NOMO-1 (cell line): ENCODE measurements around the gene PCED1B.
A peak's percentile ranks its signal among the peaks of the same experiment; 100 is the strongest.
"Not testable (repeated sequence)": the region's sequence is repeated elsewhere in the genome, so short reads cannot be mapped to it uniquely, and the experiment has no call there.

Source experiments
- DNase-seq, 2 experiments: peaks; one replicate each; lab custom pipeline; 2025; ENCODE audit not compliant: unreplicated experiment in 2 of 2; lab: John Stamatoyannopoulos, UW

Gene PCED1B

DNA sequence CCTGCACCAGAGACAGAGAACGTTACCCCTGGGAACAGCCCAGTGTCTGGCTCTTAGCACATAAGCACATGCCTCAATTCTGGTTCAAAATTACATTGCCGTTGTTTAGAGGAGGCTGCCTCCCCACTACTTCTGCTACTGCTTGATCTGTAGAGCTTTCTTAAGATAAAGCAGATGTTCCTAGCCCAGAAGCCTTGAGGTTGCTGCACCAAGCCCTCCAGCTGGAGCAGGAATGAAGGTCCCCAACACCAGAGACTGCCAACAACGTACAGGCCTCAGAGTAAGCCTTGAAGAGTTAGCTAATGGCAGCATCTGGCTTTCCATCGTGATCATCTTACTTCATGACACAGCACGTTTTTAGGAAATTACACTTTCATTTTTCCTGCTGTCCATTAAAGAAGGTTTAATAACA lies 35.1 kb downstream of the PCED1B start:
- no peak for DNase-seq

DNA sequence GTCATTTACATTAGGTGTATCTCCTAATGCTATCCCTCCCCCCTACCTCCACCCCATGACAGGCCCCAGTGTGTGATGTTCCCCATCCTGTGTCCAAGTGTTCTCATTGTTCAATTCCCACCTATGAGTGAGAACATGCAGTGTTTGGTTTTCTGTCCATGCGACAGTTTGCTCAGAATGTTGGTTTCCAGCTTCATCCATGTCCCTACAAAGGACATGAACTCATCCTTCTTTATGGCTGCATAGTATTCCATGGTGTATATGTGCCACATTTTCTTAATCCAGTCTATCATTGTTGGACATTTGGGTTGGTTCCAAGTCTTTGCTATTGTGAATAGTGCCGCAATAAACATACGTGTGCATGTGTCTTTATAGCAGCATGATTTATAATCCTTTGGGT lies 37.9 kb downstream of the PCED1B start:
- not testable (repeated sequence) for DNase-seq

DNA sequence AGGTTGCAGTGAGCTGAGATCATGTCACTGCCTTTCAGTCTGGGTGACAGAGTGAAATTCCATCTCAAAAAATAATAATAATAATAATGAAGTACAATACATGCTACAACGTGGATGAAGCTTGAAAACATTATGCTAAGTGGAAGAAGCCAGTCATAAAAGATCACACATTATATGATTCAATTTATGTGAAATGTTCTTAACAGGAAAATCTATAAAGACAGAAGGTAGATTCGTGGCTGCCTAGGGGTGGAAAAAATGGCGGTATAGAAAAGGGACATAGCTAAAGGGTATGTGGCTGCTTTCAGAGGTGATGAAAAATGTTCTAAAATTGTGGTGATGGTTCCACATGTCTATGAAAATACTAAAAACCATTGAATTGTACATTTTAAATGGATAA lies 41.3 kb downstream of the PCED1B start:
- DNase-seq, result no peak

DNA sequence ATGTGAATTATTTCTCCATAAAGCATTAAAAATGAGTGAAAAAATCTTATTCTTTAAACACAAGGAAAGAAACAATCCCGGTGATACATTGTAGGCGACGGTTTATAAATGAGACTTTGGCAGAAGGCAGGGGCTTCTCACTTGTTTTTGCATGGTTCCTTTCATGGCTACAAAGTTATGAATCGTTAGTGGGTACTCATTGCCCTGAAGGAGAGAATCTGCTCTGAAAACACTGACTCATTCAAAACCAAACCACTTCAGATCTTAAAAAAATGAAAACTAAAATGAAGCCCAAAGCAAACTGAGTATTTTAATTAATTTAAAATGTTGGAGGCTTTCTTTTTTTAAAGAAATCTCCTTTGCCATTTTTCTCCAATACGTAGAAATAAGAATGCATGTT lies 41.7 kb downstream of the PCED1B start:
- no peak for DNase-seq

DNA sequence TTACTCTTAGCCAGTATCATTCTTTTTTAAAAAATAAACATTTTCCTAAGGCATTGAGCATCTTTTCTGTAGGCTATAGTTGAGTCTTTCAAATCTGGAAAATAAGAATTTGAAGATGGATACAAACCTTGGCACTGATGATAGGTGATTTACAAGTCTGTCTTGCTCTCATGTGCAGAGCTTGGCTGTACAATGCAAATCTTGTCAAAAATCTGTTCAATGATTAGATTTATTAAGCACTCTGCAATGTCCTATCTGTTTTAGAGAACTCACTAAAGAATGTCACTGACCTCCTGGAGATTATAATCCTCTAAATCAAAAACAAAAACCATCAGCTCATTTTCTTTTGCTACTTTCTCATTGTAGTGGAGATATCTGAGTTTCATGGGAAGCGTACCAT lies 43.2 kb downstream of the PCED1B start:
- DNase-seq, result no peak

DNA sequence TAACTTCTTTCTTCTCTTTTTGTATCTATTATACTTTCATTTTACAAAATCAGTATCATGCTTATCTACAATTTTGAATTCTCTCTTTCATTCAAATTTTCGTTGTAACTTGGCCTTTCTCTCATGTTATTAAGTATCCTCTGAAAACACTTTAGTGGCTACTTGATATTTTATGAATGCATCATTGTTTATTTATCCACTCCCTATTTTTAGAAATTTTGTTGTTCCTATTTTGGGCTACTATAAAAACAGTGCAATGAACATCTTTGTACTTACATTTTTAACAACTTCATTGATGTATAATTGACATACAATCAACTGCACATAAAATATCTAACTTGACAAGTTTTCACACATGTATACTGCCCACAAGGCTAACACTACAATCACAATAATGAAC lies 44.3 kb downstream of the PCED1B start:
- no peak for DNase-seq

DNA sequence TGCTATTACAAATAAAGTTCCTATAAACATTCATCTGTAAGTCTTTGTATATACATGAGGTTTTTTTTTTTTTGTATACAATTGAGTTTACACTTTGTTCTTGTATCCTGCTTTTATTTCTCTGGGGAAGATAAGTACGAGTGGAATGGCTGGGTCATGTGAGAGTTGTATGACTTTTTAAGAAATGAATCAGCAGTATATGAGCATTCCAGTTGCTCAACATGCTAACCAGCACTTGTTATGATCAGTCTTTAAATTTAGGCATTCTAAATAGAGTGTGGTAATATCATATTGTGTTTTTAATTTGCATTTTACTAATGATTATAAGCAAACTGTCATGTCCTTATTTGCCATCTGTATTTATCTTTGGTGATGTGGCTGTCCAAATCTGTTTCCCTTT lies 45.0 kb downstream of the PCED1B start:
- DNase-seq, result no peak

DNA sequence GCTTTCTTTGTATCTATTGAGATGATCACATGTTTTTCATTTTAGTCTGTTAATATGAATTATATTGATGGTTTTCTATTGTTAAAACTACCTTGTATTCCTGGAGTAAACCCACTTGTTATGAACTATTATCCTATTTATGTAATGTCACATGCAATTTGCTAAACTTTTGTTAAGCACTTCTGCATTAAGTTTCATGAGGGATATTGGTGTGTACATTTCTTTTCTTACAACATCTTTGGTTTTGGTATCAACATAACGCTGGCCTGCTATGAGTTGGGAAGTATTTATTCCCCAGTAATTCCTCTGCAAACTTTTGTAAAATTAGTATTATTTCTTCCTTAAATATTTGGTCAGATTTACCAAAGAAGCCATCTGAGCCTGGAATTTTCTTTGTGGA lies 46.8 kb downstream of the PCED1B start:
- DNase-seq, result no peak

DNA sequence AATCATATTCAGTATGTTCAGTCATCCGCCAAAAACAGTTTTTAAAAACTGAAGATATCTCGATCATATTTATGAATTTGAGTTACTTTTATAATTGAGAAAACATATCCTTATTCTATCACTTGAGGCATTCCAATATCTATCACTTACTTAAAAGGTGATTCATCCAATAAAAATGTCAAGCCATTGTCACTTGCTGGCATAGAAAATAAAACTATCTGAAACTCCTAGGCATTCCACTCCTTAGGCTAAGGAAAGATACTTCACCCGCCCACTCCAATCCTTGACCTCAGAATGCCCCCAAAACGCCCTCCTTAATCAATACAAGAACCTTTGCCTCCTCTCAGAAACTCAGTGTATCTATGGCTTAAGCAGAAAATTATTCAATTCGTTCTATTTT lies 51.6 kb downstream of the PCED1B start:
- no peak for DNase-seq

DNA sequence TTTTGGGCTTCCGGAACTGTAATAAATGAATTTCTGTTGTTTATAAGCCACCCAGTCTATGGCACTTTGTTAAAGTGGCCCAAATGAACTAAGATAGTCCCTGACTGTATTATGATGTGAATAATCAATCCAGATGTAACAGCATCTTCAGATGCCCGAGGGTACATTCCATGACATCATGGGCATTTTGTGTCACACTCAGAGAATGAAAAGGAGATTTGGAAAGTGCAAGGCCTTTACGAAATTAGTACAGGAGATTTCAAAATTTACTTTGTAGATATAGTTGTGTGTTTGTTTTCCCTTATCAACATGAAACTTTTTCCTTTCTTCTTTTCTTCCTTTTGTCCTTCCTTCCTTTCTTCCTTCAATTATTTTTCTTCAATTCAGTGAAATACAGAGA lies 54.6 kb downstream of the PCED1B start:
- no peak for DNase-seq

DNA sequence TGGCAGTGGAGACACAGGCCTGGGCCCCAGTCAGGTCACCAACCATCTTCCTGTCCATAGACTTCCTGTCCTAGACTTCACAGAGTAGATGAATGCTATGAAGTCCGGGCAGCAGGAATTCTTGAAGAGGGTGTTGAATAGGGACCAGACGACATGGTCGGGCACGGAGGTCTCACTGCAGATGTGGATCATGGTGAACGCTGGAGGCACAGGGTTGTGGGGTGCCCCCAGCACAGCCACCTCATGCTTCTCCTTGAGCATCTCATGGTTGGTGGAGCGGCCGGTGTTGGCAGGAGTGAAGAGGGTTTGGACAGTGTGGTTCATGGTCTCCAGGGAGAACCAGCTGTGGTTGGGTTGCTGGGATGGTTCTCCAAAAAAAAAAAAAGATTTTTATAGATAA lies 56.2 kb downstream of the PCED1B start:
- DNase-seq, result no peak

DNA sequence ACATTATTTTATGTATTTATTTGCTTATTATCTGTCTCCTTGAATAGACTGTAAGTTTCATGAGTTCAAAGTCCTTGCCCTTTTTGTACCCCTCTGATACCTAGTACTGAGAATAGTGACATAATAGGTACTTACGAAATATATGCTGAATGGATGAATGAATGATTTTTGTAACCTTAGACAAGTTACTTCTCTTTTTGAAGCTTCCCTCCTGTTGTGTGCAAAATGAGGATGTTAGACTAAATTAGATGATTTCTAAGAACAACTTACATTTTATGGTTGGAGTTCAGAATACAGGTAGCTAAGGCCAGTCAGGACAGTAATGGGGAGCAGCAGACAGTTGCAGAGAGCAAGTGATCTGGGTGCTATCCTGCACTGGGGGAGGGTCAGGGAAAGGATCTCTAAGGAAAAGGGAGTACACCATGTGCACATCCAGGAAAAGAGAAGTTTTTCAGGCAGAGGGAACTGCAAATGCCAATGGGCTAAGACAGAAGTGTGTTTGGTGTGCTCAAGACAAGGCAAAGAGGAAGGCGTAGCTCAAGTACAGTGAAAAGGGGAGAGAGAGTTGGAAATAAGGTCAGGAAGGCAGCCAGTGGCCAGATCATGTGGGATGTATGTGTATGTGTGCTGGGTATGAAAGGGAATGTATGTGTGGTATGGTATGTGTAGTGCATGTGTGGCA lies 59.7 kb downstream of the PCED1B start:
- DNase-seq, result peak; percentile 69 to 92

DNA sequence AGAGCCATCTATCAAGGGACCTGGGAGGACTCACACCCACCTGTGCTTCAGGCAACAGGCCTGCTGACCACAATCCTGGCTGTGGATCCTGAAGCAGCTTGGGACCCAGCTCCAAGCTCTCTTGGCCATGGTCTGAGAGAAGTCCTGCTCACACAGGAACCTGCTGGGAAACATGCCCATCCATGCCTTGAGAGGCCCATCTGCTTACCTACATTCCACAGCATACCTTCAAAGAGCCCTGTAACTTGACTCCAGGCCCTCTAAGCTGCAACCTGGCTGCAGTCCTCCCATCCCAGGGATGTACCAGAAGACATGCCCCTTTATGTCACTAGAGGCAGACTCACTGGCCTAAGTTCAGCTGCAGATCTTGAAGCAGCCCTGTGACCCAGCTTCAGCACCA lies 62.0 kb downstream of the PCED1B start:
- DNase-seq, result no peak

DNA sequence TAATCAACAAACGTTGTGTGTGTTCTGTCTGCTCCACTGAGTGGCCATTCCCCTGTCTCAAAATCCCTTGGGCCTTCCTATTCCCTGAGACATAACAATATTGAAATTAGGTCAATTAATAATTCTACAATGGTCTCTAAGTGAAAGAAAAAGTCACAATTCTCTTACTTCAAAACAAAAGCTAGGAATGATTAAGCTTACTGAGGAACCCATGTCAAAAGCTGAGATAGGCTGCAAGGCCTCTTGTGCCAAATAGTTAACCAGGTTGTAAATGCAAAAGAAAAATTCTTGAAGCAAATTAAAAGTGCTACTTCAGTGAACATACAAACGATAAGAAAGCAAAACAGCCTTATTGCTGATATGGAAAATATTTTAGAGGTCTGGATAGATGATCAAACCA lies 65.3 kb downstream of the PCED1B start:
- DNase-seq, result no peak

DNA sequence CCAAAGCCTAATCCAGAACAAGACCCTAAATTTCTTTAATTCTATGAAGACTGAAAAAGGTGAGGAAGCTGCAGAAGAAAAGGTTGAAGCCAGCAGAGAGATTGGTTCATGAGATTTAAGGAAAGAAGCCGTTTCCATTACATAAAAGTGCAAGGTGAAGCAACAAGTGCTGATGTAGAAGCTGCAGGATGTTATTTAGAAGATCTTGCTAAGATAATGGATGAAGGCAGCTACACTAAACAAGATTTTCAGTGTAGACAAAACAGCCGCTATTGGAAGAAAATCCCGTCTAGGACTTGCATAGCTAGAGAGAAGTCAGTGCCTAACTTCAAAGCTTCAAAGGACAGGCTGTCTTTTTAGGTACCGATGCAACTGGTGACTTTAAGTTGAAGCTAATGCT lies 65.8 kb downstream of the PCED1B start:
- DNase-seq, result no peak

DNA sequence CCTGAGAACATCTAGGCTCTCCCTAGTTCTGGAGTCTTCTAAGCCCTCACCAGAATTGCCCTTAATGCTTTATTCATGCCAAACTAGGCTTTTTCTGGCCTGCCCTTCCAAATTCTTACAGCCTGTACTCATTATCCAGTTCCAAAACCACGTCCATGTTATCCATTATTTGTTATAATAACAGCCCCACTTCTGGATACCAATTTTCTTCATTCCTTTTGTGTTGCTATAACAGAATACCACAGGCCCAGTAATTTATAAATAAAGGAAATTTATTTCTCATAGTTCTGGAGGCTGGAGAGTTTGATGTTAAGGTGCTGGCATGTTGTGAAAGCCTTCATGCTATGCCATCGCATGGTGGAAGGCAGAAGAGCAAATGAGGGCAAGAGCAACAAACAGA lies 68.3 kb downstream of the PCED1B start:
- no peak for DNase-seq

DNA sequence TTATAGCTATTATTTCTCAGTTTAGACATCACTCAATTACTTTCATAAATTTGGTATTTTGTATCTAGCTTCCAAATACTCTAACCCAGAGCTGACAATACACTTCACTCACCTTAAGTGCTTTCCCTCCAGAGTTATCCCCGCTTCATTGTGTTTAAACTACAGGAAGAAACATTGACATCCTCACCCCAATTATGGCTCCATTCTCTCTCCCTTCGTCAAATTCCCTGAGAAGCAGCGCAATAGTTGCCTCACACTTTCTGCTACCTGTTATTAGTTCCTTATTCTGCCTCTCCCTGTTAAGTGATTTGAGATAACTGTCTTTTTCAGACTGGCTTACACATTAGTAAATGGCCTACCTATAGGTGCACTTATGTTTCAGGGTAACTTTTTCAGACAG lies 69.7 kb downstream of the PCED1B start:
- DNase-seq, result no peak

DNA sequence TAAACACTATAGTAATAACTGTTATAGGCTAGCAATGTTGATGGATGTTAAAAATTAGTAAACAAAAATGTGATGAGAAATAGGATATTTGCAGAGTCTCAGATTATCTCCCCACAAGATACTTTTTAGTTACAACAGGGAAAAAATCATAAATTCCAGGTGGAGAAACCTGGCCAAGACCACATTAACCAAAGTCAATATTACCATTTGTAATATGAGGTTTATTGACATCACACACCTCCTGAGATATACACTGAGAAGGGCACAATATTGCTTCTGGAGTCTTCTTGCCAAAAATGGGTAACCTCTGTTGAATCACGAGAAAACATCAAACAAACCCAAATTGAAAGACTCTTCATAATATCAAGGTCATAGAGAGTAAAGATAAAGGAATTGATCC lies 72.7 kb downstream of the PCED1B start:
- DNase-seq, result no peak

DNA sequence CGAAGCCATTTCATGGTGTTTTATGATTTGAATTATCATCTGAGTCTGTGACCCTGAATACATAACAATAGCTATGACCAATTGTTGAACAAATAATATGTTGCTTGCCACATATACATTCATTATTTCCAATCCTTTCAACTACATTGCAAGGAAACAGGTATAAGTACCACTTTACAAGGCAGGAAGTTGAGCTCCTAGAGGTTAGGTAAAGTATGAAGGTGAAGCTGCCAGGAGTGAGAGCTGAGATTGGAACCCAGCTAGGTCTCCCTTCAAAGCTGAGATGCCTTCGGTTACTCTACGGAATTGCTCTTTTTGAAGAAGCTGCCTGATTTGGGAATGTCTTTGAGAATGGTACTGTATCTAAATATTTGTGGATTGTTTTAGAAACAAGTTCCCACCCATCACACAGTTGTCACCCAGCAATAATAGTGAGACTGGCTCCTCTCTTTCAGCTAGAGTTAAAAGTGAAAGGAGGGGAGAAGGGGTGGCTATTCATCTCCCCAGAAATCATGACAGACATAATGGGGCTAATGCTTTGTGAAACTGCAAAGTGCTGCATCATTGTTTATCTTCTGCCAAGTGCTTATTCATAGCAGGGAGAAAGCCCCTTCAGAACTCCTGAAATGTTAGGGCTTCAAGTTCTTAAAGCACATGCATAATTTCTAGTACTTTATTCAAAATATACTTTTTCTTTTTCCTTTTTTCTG lies 76.2 kb downstream of the PCED1B start:
- no peak for DNase-seq

DNA sequence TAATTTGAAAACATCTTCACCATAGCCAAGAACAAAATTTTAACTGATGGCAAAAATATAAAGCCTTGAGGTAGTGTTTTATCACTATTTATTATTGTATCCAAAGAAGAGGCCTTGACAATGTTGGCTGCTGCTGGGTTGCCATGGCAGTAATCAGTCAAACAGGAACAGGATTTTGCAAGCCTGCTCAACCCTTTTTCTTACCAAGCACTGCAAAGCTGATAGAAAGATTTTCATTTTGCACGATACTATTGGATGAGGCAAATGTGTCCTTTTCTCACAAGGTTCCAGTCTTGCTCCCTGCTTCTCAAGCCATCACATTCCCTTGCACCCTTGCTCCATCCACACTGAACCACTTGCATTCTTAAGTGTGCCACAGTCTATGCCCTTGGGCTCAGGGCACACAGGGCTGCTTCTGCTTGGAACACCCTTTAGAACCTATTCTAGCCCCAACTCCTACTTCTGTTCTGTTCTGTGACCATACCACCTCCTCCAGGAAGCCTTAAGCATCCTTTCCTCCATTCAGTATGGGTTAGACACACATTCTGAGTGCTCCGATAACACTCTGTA lies 76.8 kb downstream of the PCED1B start:
- peak in 1 of 2 experiments; percentile 8 for DNase-seq

DNA sequence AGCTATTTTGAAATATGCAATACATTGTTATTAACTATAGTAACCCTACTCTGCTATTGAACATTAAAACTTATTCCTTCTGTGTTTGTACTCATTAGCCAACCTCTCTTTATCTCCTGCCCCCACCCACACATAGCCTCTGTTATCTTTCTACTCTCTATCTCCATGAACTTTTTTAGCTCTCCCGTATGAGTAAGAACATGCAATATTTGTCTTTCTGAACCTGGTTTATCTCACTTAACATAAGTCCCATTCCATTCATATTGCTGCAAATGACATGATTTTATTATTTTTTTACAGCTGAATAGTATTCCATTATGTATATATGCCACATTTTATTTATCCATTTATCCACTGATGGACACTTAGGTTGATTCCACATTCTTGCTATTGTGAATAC lies 79.4 kb downstream of the PCED1B start:
- DNase-seq, result no peak

DNA sequence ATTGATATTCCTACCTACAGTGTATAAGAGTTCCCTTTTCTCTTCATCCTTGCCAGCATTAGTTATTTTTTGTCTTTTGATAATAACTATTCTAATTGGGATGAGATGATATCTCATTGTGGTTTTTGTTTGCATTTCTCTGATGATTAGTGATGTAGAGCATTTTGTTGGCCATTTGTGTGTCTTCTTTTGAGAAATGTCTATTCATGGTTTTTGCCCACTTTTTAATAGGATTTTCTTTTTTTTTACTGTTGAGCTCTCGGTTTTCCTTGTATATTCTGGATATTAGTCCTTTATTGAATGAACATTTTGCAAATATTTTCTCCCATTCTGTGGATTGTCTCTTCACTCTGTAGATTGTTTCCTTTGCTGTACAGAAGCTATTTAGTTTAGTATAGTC lies 79.9 kb downstream of the PCED1B start:
- no peak for DNase-seq
